Stomach (tissue), 19 donors: ENCODE measurements around the gene PLG. TPM values are rescaled to one million over a fixed set of nuclear protein-coding genes. Genes with fewer than 3 reads are reported as not detected.
"Not testable (repeated sequence)": the region's sequence is repeated elsewhere in the genome, so short reads cannot be mapped to it uniquely, and the experiment has no call there.

ENCODE experiments used
- DNase-seq, 2 donors: peaks; one replicate each; pipeline versions ENCODE4 v3.0.0 to v3.0.0-alpha.2; 2013 to 2019
- H3K27ac ChIP-seq, 5 donors: fragments of 200-600 bp in 4 of 5; sonication (generic) in 4 of 5; one replicate each; pipeline ENCODE4 v1.5.1; 2013 to 2019; ENCODE audit warnings: mild to moderate bottlenecking in 1 of 5, moderate library complexity in 1 of 5
- H3K27me3 ChIP-seq, 3 donors: fragments of 200-600 bp; sonication (generic); one replicate each; pipeline ENCODE4 v1.5.1; 2017 to 2019; ENCODE audit warnings: mixed run types in 1 of 3
- H3K36me3 ChIP-seq, 4 donors: fragments of 200-600 bp; sonication (generic); 1 replicate in 3 of 4; 2 replicates in 1 of 4; pipeline ENCODE4 v1.5.1; 2016 to 2019
- H3K4me1 ChIP-seq, 4 donors: fragments of 200-600 bp; sonication (generic); one replicate each; pipeline ENCODE4 v1.5.1; 2016 to 2019
- H3K4me3 ChIP-seq, 4 donors: fragments of 200-600 bp; sonication (generic) in 3 of 4; one replicate each; pipeline ENCODE4 v1.5.1; 2016 to 2019; ENCODE audit warnings: mild to moderate bottlenecking in 1 of 4
- H3K9me3 ChIP-seq, 4 donors: fragments of 200-600 bp; sonication (generic); one replicate each; pipeline ENCODE4 v1.5.1; 2016 to 2019
- CTCF ChIP-seq, 7 experiments: fragments of 450-650 bp in 4 of 7; fragments of 200-600 bp in 3 of 7; sonication (generic) in 3 of 7; IDR thresholded peaks; one replicate each; pipeline ENCODE4 v1.5.1; 2016 to 2019; ENCODE audit warnings: antibody characterized with exemption in 7 of 7, control low read depth in 2 of 7, mild to moderate bottlenecking in 1 of 7
- EP300 ChIP-seq: sonication (generic); formaldehyde crosslinking; IDR thresholded peaks from one replicate; pipeline ENCODE4 v1.6.1; 2017; ENCODE audit warnings: antibody characterized with exemption
- POLR2A ChIP-seq, 4 donors: fragments of 450-650 bp; IDR thresholded peaks; one replicate each; pipeline ENCODE4 v1.6.1; 2016; ENCODE audit warnings: antibody characterized with exemption in 4 of 4, control low read depth in 2 of 4, mild to moderate bottlenecking in 1 of 4, moderate library complexity in 1 of 4
- POLR2AphosphoS5 ChIP-seq, 3 donors: sonication (generic); formaldehyde crosslinking; IDR thresholded peaks; one replicate each; pipeline ENCODE4 v1.6.1; 2016; ENCODE audit warnings: antibody characterized with exemption in 3 of 3
- WGBS, 5 donors: extraction: QIAGEN DNeasy Blood & Tissue Kit in 3 of 5; methylation state at CpG; one replicate each; pipeline versions ENCODE4 v1.1.5 to v1.1.7; 2013 to 2018; 5-methylcytosine and 5-hydroxymethylcytosine counted together
- intact Hi-C: fragments of 100-400 bp; cut with DNase I; formaldehyde crosslinking; loops from one replicate; pipeline ENCODE4 v1.15.1; 2023; ENCODE audit warnings: low total_unique reads
- long read RNA-seq, 10 donors: transcript quantifications; one replicate each; lab custom pipeline, GENCODE V29; 2026
- polyA plus RNA-seq, 3 donors: library from polyadenylated mRNA; stranded (reverse); fragments of 200-250 nt; gene quantifications; one replicate each; pipeline ENCODE4 v1.2.3, GENCODE V29; 2013
- total RNA-seq, 5 donors: library from RNA; depleted of rRNA; stranded (reverse); fragments of >200 nt; gene quantifications; one replicate each; pipeline versions ENCODE4 v1.1.0 to v1.2.3, GENCODE V29; 2014 to 2016
- donor health status: healthy with polysubstance abuse.
- donor health status: Bipolar disorder and iron deficiency.
- donor health status: healthy.

Gene PLG
- total RNA-seq (1 to 10 TPM in 1 of 5 donors, not detected in 4; 3.3 TPM), polyA plus RNA-seq (not detected)
- long read RNA-seq, donor 1, result 0 reads
- long read RNA-seq, donor 2, result 0 reads
- long read RNA-seq, donor 3, result 0 reads
- long read RNA-seq, donor 4, result 0 reads
- long read RNA-seq, donor 5, result 0 reads
- long read RNA-seq, donor 6, partial matches to known transcripts, result 0 of 1 reads
- long read RNA-seq, donor 6, other reads (novel, unspliced or antisense), result 0 of 1 reads
- long read RNA-seq, donor 7, result 0 reads
- long read RNA-seq, donor 8, result 0 reads
- long read RNA-seq, donor 9, result 0 reads
- long read RNA-seq, donor 10, result 0 reads

- H3K27me3 ChIP-seq, H3K4me1 ChIP-seq, H3K27ac ChIP-seq, DNase-seq, H3K9me3 ChIP-seq, H3K36me3 ChIP-seq, H3K4me3 ChIP-seq, intact Hi-C loops: not testable (repeated sequence)
- 64 to 77% (median 69%) methylated on average over 6 of the region's 6 CpGs for WGBS, 5 donors
Observed at GRCh38 chr6:160701918-160702680, at the start of gene PLG. PLG (plus strand) TSS chr6:160702244; CDS start chr6:160702305, 61 bp downstream.

- H3K27me3 ChIP-seq, result no peaks in the 10 kb centered on the region
- H3K4me1 ChIP-seq, result no peaks in the 10 kb centered on the region
- 81 to 89% (median 88%) methylated on average over 6 of the region's 6 CpGs for WGBS, 5 donors
- no peak overlapping the region for H3K27ac ChIP-seq
- H3K4me3 ChIP-seq, result no peak overlapping the region
- no peak for DNase-seq
- no peaks in the 10 kb centered on the region for H3K36me3 ChIP-seq
- peaks cover 0 to 27% (median 18%) of the 10 kb centered on the region in 4 donors for H3K9me3 ChIP-seq
- intact Hi-C loops, result no loop called here
- TF ChIP-seq EP300 (no peak), POLR2A (IDR thresholded peaks at IDR 0.05) (no peak), CTCF (IDR thresholded peaks at IDR 0.05) (no peak), POLR2AphosphoS5 (IDR thresholded peaks at IDR 0.05) (no peak)
Observed at GRCh38 chr6:160659562-160659961, 42.5 kb upstream of the PLG start.

GRCh38 chr6:160661216-160661615 is 40.8 kb upstream of the PLG start:
- H3K4me3 ChIP-seq, result no peak overlapping the region
- 66 to 81% (median 76%) methylated on average over 3 of the region's 3 CpGs for WGBS, 5 donors
- H3K27me3 ChIP-seq, result peaks cover 0 to 6% (median 0%) of the 10 kb centered on the region in 3 donors
- H3K27ac ChIP-seq, result no peak overlapping the region
- H3K4me1 ChIP-seq, result no peaks in the 10 kb centered on the region
- H3K36me3 ChIP-seq, result no peaks in the 10 kb centered on the region
- H3K9me3 ChIP-seq, result peaks cover 0 to 27% (median 13%) of the 10 kb centered on the region in 4 donors
- TF ChIP-seq POLR2A (IDR thresholded peaks at IDR 0.05) (no peak), CTCF (IDR thresholded peaks at IDR 0.05) (no peak), POLR2AphosphoS5 (IDR thresholded peaks at IDR 0.05) (no peak), EP300 (no peak)
- DNase-seq, result no peak
- intact Hi-C loops, result no loop called here

GRCh38 chr6:160662429-160662828 is 39.6 kb upstream of the PLG start:
- Histone ChIP-seq H3K9me3 (peaks cover 0 to 15% (median 5%) of the 10 kb centered on the region in 4 donors), H3K27me3 (peaks cover 0 to 10% (median 0%) of the 10 kb centered on the region in 3 donors), H3K36me3 (no peaks in the 10 kb centered on the region), H3K4me3 (no peak overlapping the region), H3K4me1 (no peaks in the 10 kb centered on the region), H3K27ac (no peak overlapping the region)
- 10 to 25% (median 20%) methylated on average over 3 of the region's 3 CpGs for WGBS, 5 donors
- DNase-seq, result no peak
- intact Hi-C loops, result no loop called here
- TF ChIP-seq POLR2AphosphoS5 (IDR thresholded peaks at IDR 0.05) (no peak), CTCF (IDR thresholded peaks at IDR 0.05) (no peak), EP300 (no peak), POLR2A (IDR thresholded peaks at IDR 0.05) (no peak)
